HCT116 (cell line): ENCODE results near the gene CLPTM1L.

Experiments
- CBX3 ChIP-seq: IDR thresholded peaks from 2 replicates; pipeline ENCODE4 v1.6.1; 2012; ENCODE audit warnings: low read depth
- EZH2 ChIP-seq: fragments of 200-600 bp; sonication (generic); IDR thresholded peaks from 2 replicates; pipeline ENCODE4 v1.6.1; 2017; ENCODE audit warnings: antibody characterized with exemption, mixed run types
- POLR2A ChIP-seq: IDR thresholded peaks from 2 replicates; pipeline ENCODE4 v1.7.0; 2011; ENCODE audit warnings: borderline replicate concordance; ENCODE audit not compliant: insufficient read depth, insufficient read length; ENCODE audit errors: extremely low read depth
- POLR2AphosphoS5 ChIP-seq: IDR thresholded peaks from 2 replicates; pipeline ENCODE4 v1.6.1; 2011; ENCODE audit warnings: mild to moderate bottlenecking, low read depth, low read length, moderate library complexity
- RAD21 ChIP-seq: IDR thresholded peaks from 2 replicates; pipeline ENCODE4 v1.6.1; 2012; ENCODE audit warnings: low read depth, mild to moderate bottlenecking
- REST ChIP-seq: IDR thresholded peaks from 2 replicates; pipeline ENCODE4 v1.6.1; 2012; ENCODE audit warnings: low read depth
- SP1 ChIP-seq: IDR thresholded peaks from 2 replicates; pipeline ENCODE4 v1.6.1; 2012; ENCODE audit warnings: low read depth
- TCF7L2 ChIP-seq: IDR thresholded peaks from 2 replicates; pipeline ENCODE4 v1.7.0; 2011; ENCODE audit warnings: borderline replicate concordance, inconsistent platforms; ENCODE audit not compliant: insufficient read depth, insufficient read length; ENCODE audit errors: extremely low read depth
- TF ChIP-seq, protein P1 (sequence below), 3 experiments: fragments of 200-600 bp in 1 of 3; sonication (generic) in 1 of 3; IDR thresholded peaks in 2 of 3; conservative IDR thresholded peaks in 1 of 3; 2 replicates each; pipeline ENCODE4 v1.5.1; 2012 to 2017; ENCODE audit warnings: low read depth in 2 of 3, low read length in 2 of 3, antibody characterized with exemption in 1 of 3, borderline replicate concordance in 1 of 3, control low read depth in 1 of 3, mild to moderate bottlenecking in 1 of 3, mixed read lengths in 1 of 3, mixed run types in 1 of 3, moderate library complexity in 1 of 3; ENCODE audit not compliant: insufficient read depth in 1 of 3

- no peak for TF ChIP-seq TCF7L2
- no peak for TF ChIP-seq POLR2A
- no peak for TF ChIP-seq POLR2AphosphoS5
- TF ChIP-seq, protein P1, sequence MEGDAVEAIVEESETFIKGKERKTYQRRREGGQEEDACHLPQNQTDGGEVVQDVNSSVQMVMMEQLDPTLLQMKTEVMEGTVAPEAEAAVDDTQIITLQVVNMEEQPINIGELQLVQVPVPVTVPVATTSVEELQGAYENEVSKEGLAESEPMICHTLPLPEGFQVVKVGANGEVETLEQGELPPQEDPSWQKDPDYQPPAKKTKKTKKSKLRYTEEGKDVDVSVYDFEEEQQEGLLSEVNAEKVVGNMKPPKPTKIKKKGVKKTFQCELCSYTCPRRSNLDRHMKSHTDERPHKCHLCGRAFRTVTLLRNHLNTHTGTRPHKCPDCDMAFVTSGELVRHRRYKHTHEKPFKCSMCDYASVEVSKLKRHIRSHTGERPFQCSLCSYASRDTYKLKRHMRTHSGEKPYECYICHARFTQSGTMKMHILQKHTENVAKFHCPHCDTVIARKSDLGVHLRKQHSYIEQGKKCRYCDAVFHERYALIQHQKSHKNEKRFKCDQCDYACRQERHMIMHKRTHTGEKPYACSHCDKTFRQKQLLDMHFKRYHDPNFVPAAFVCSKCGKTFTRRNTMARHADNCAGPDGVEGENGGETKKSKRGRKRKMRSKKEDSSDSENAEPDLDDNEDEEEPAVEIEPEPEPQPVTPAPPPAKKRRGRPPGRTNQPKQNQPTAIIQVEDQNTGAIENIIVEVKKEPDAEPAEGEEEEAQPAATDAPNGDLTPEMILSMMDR (IDR thresholded peaks at IDR 0.05 in 2 of 3, conservative IDR thresholded peaks at IDR 0.05 in 1 of 3; ENCODE audit: borderline replicate concordance in 1 of 3, insufficient read depth in 1 of 3, low read depth in 2 of 3, low read length in 2 of 3), result no peak
- no peak for TF ChIP-seq EZH2
- TF ChIP-seq RAD21, result no peak
- no peak for TF ChIP-seq SP1
- TF ChIP-seq CBX3, result no peak
- TF ChIP-seq REST, result no peak
These were observed 29.8 kb upstream of the CLPTM1L start for GRCh38 chr5:1374679-1375055.
